Stomach (tissue), 9 donors: ENCODE data around the gene SAPCD1. TPM values are rescaled to one million over a fixed set of nuclear protein-coding genes. Genes with fewer than 3 reads are reported as not detected.

Source experiments
- DNase-seq, 2 donors: peaks; one replicate each; pipeline versions ENCODE4 v3.0.0 to v3.0.0-alpha.2; 2013 to 2019
- H3K27ac ChIP-seq, 5 donors: fragments of 200-600 bp in 4 of 5; sonication (generic) in 4 of 5; one replicate each; pipeline ENCODE4 v1.5.1; 2013 to 2019; ENCODE audit warnings: mild to moderate bottlenecking in 1 of 5, moderate library complexity in 1 of 5
- H3K27me3 ChIP-seq, 3 donors: fragments of 200-600 bp; sonication (generic); one replicate each; pipeline ENCODE4 v1.5.1; 2017 to 2019; ENCODE audit warnings: mixed run types in 1 of 3
- H3K36me3 ChIP-seq, 4 donors: fragments of 200-600 bp; sonication (generic); 1 replicate in 3 of 4; 2 replicates in 1 of 4; pipeline ENCODE4 v1.5.1; 2016 to 2019
- H3K4me1 ChIP-seq, 4 donors: fragments of 200-600 bp; sonication (generic); one replicate each; pipeline ENCODE4 v1.5.1; 2016 to 2019
- H3K4me3 ChIP-seq, 4 donors: fragments of 200-600 bp; sonication (generic) in 3 of 4; one replicate each; pipeline ENCODE4 v1.5.1; 2016 to 2019; ENCODE audit warnings: mild to moderate bottlenecking in 1 of 4
- H3K9me3 ChIP-seq, 4 donors: fragments of 200-600 bp; sonication (generic); one replicate each; pipeline ENCODE4 v1.5.1; 2016 to 2019
- CTCF ChIP-seq, 7 experiments: fragments of 450-650 bp in 4 of 7; fragments of 200-600 bp in 3 of 7; sonication (generic) in 3 of 7; IDR thresholded peaks; one replicate each; pipeline ENCODE4 v1.5.1; 2016 to 2019; ENCODE audit warnings: antibody characterized with exemption in 7 of 7, control low read depth in 2 of 7, mild to moderate bottlenecking in 1 of 7
- EP300 ChIP-seq: sonication (generic); formaldehyde crosslinking; IDR thresholded peaks from one replicate; pipeline ENCODE4 v1.6.1; 2017; ENCODE audit warnings: antibody characterized with exemption
- POLR2A ChIP-seq, 4 donors: fragments of 450-650 bp; IDR thresholded peaks; one replicate each; pipeline ENCODE4 v1.6.1; 2016; ENCODE audit warnings: antibody characterized with exemption in 4 of 4, control low read depth in 2 of 4, mild to moderate bottlenecking in 1 of 4, moderate library complexity in 1 of 4
- POLR2AphosphoS5 ChIP-seq, 3 donors: sonication (generic); formaldehyde crosslinking; IDR thresholded peaks; one replicate each; pipeline ENCODE4 v1.6.1; 2016; ENCODE audit warnings: antibody characterized with exemption in 3 of 3
- WGBS, 5 donors: extraction: QIAGEN DNeasy Blood & Tissue Kit in 3 of 5; methylation state at CpG; one replicate each; pipeline versions ENCODE4 v1.1.5 to v1.1.7; 2013 to 2018; 5-methylcytosine and 5-hydroxymethylcytosine counted together
- intact Hi-C: fragments of 100-400 bp; cut with DNase I; formaldehyde crosslinking; loops from one replicate; pipeline ENCODE4 v1.15.1; 2023; ENCODE audit warnings: low total_unique reads
- polyA plus RNA-seq, 3 donors: library from polyadenylated mRNA; stranded (reverse); fragments of 200-250 nt; gene quantifications; one replicate each; pipeline ENCODE4 v1.2.3, GENCODE V29; 2013
- total RNA-seq, 5 donors: library from RNA; depleted of rRNA; stranded (reverse); fragments of >200 nt; gene quantifications; one replicate each; pipeline versions ENCODE4 v1.1.0 to v1.2.3, GENCODE V29; 2014 to 2016
- donor health status: healthy with polysubstance abuse.
- donor health status: Bipolar disorder and iron deficiency.
- donor health status: healthy.

SAPCD1 gene
- total and polyA plus RNA-seq, 8 donors: 2.4 to 40.8 (median 3.1) TPM; not detected in 1

DNA sequence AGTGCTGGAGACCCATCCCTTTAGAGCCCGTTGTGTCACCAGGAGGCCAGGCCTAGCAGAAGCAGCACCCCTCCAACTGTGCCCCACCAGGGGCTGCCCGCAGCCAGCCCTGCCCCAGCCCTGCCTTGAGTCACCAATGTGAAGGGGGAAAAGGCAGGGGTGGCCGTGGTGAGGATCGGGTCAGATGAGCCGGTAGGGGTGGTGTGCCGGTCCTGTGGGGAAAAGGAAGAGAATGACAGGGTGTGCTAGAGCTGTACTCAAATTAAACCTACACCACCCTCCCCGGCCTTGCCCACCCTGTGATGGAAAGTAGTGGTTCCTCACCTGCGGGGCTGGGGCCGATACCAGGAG is 3.1 kb downstream of the SAPCD1 start:
- peaks cover 0 to 17% (median 5%) of the 10 kb centered on the region in 4 donors for H3K4me1 ChIP-seq
- TF ChIP-seq CTCF (IDR thresholded peaks at IDR 0.05) (no peak), EP300 (no peak), POLR2A (IDR thresholded peaks at IDR 0.05) (no peak), POLR2AphosphoS5 (IDR thresholded peaks at IDR 0.05) (no peak)
- no peak overlapping the region for H3K4me3 ChIP-seq
- H3K9me3 ChIP-seq: no peaks in the 10 kb centered on the region
- H3K27ac ChIP-seq: no peak overlapping the region
- intact Hi-C loops: loop anchor here (10.0 kb wide), 1 partner anchor 81 kb away; the partner anchor contains the start of gene LY6G5C
- peaks cover 0 to 13% (median 0%) of the 10 kb centered on the region in 4 donors for H3K36me3 ChIP-seq
- DNase-seq: no peak
- 80 to 91% (median 85%) methylated on average over 9 of the region's 9 CpGs for WGBS, 5 donors
- H3K27me3 ChIP-seq: peaks cover 0 to 7% (median 0%) of the 10 kb centered on the region in 3 donors

- Histone ChIP-seq H3K4me1 (peaks cover 0 to 17% (median 5%) of the 10 kb centered on the region in 4 donors), H3K9me3 (no peaks in the 10 kb centered on the region), H3K36me3 (peaks cover 0 to 7% (median 0%) of the 10 kb centered on the region in 4 donors), H3K4me3 (peak overlapping the region in 2 of 4 donors; percentile 16 to 22), H3K27me3 (peaks cover 0 to 7% (median 0%) of the 10 kb centered on the region in 3 donors), H3K27ac (no peak overlapping the region)
- intact Hi-C loops: loop anchor here (10.0 kb wide), 1 partner anchor 81 kb away; the partner anchor contains the start of gene LY6G5C
- TF ChIP-seq EP300: no peak
- peak in 1 of 2 donors; percentile 69 for DNase-seq
- WGBS, 5 donors: 38 to 61% (median 44%) methylated on average over 31 to 42 of the region's 42 CpGs
Measured at GRCh38 chr6:31765910-31766794, 3.7 kb downstream of the SAPCD1 start.

- Histone ChIP-seq H3K4me3 (no peak overlapping the region), H3K9me3 (no peaks in the 10 kb centered on the region), H3K36me3 (no peaks in the 10 kb centered on the region), H3K27me3 (peaks cover 0 to 7% (median 0%) of the 10 kb centered on the region in 3 donors), H3K27ac (no peak overlapping the region), H3K4me1 (peaks cover 0 to 17% (median 5%) of the 10 kb centered on the region in 4 donors)
- intact Hi-C loops: loop anchor here (10.0 kb wide), 1 partner anchor 82 kb away; the partner anchor contains the start of gene LY6G5C
- TF ChIP-seq POLR2AphosphoS5 (IDR thresholded peaks at IDR 0.05) (no peak), CTCF (IDR thresholded peaks at IDR 0.05) (no peak), POLR2A (IDR thresholded peaks at IDR 0.05) (no peak), EP300 (no peak)
- WGBS, 5 donors: 75 to 84% (median 81%) methylated on average over 6 of the region's 6 CpGs
- DNase-seq: no peak
Measured at GRCh38 chr6:31767096-31767645, 4.7 kb downstream of the SAPCD1 start.

DNA sequence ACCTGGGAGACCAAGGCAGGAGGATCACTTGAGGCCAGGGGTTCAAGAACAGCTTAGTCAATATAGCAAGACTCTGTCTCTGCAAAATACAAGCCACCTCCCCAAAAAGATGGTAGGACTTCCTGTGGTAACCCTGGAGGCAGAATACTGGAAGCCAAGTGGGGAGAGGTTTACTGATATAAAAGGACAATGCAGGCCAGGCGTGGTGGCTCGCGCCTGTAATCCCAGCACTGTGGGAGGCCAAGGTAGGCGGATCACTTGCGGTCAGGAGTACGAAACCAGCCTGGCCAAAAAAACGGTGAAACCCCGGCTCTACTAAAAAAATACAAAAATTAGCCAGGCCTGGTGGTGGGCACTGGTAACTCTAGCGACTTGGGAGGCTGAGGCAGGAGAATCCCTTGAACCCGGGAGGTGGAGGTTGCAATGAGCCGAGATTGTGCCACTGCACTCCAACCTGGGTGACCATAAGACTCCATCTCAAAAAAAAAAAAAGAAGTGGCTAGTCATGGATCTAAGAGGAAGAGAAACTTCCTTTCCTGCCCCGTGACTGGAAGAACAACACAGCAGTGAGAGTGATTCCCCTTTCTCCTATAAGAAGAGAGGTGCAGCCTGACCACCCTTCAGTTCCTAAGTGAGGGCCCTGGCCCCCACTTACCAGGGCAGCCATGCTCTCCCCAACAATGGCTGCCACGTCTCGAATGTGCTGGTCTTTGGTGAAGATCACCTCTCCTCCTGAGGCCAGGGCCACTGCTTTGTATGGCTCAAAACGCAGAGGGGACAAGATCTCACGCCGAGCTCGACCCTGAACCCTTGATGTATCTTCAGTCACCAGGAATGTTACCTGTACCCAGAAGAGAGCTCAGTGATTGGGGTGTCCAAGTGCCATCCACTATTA is 6.2 kb downstream of the SAPCD1 start:
- 90 to 92% (median 91%) methylated on average over 16 to 18 of the region's 18 CpGs for WGBS, 5 donors
- Histone ChIP-seq H3K36me3 (no peaks in the 10 kb centered on the region), H3K27ac (no peak overlapping the region), H3K4me1 (peaks cover 5 to 24% (median 11%) of the 10 kb centered on the region in 4 donors), H3K27me3 (peaks cover 0 to 7% (median 0%) of the 10 kb centered on the region in 3 donors), H3K4me3 (no peak overlapping the region), H3K9me3 (no peaks in the 10 kb centered on the region)
- DNase-seq: no peak
- TF ChIP-seq CTCF (IDR thresholded peaks at IDR 0.05): no peak
- no peak for TF ChIP-seq EP300
- TF ChIP-seq POLR2A (IDR thresholded peaks at IDR 0.05): no peak
- TF ChIP-seq POLR2AphosphoS5 (IDR thresholded peaks at IDR 0.05): no peak
- intact Hi-C loops: loop anchor here (10.0 kb wide), 1 partner anchor 84 kb away; the partner anchor contains the start of gene LY6G5C
